Prostate gland (tissue), 2 donors: ENCODE measurements around the gene RPL37.

Experiments
- CTCF ChIP-seq, 4 experiments: fragments of 200-600 bp in 2 of 4; fragments of 450-650 bp in 2 of 4; sonication (generic) in 2 of 4; IDR thresholded peaks; 1 replicate in 3 of 4; 2 replicates in 1 of 4; pipeline ENCODE4 v1.5.1; 2016 to 2019; ENCODE audit warnings: antibody characterized with exemption in 4 of 4, mild to moderate bottlenecking in 2 of 4, moderate library complexity in 2 of 4
- POLR2A ChIP-seq: fragments of 450-650 bp; IDR thresholded peaks from one replicate; pipeline ENCODE4 v1.6.1; 2016; ENCODE audit warnings: antibody characterized with exemption, mild to moderate bottlenecking
- POLR2AphosphoS5 ChIP-seq: sonication (generic); formaldehyde crosslinking; IDR thresholded peaks from one replicate; pipeline ENCODE4 v1.6.1; 2017; ENCODE audit warnings: antibody characterized with exemption

GRCh38 chr5:40844565-40844964 is 9.5 kb upstream of the RPL37 start:
- TF ChIP-seq POLR2A (no peak), POLR2AphosphoS5 (no peak), CTCF (IDR thresholded peaks at IDR 0.05) (no peak)
